GM23338 (cell line): ENCODE data around the gene ARL13A. TPM values are rescaled to one million over a fixed set of nuclear protein-coding genes. Genes with fewer than 3 reads are reported as not detected.

Experiments used
- ATAC-seq: fragments of 200-7000 bp; cut with Tn5 transposase; 3 replicates; pipeline ENCODE4 v1.9.1; 2020
- DNase-seq: peaks from one replicate; pipeline ENCODE4 v3.0.0-alpha.2; 2015; ENCODE audit warnings: low spot score
- H2AFZ ChIP-seq: fragments of 200-600 bp; sonication (generic); 2 replicates; pipeline ENCODE4 v1.8.0; 2016; ENCODE audit warnings: antibody characterized with exemption, mild to moderate bottlenecking, moderate library complexity
- H3F3A ChIP-seq: fragments of 200-600 bp; sonication (generic); replicated peaks from 2 replicates; pipeline ENCODE4 v1.8.0; 2017; ENCODE audit warnings: antibody characterized with exemption, mixed run types, low read depth
- H3K27ac ChIP-seq: fragments of 200-600 bp; sonication (generic); 2 replicates; pipeline ENCODE4 v1.6.1; 2016; ENCODE audit warnings: low read depth
- H3K27me3 ChIP-seq: fragments of 200-600 bp; sonication (generic); 2 replicates; pipeline ENCODE4 v1.8.0; 2016; ENCODE audit warnings: mild to moderate bottlenecking, mixed run types, moderate library complexity; ENCODE audit not compliant: insufficient read depth
- H3K36me3 ChIP-seq: fragments of 200-600 bp; sonication (generic); 2 replicates; pipeline ENCODE4 v1.8.0; 2016; ENCODE audit warnings: mild to moderate bottlenecking; ENCODE audit not compliant: insufficient read depth
- H3K4me1 ChIP-seq: fragments of 200-600 bp; sonication (generic); 2 replicates; pipeline ENCODE4 v1.8.0; 2016; ENCODE audit warnings: mild to moderate bottlenecking, moderate library complexity; ENCODE audit not compliant: insufficient read depth
- H3K4me2 ChIP-seq: fragments of 200-600 bp; sonication (generic); 2 replicates; pipeline ENCODE4 v1.7.1; 2017; ENCODE audit warnings: mixed run types
- H3K4me3 ChIP-seq: fragments of 200-600 bp; sonication (generic); 2 replicates; pipeline ENCODE4 v1.6.1; 2016; ENCODE audit warnings: mixed run types
- H3K79me2 ChIP-seq: fragments of 200-600 bp; sonication (generic); replicated peaks from 2 replicates; pipeline ENCODE4 v1.8.0; 2017; ENCODE audit warnings: mild to moderate bottlenecking; ENCODE audit not compliant: insufficient read depth
- H3K9me2 ChIP-seq: fragments of 200-600 bp; sonication (generic); 2 replicates; pipeline ENCODE4 v1.8.0; 2017; ENCODE audit not compliant: insufficient read depth
- H4K20me1 ChIP-seq: fragments of 200-600 bp; sonication (generic); replicated peaks from 2 replicates; pipeline ENCODE4 v1.8.0; 2017; ENCODE audit warnings: mild to moderate bottlenecking; ENCODE audit not compliant: insufficient read depth
- H3K27ac Mint-ChIP-seq: 2 replicates; pipeline ENCODE4 v1.8.0; 2020; ENCODE audit warnings: inconsistent platforms, mild to moderate bottlenecking, moderate library complexity, mixed read lengths
- H3K27me3 Mint-ChIP-seq: 3 replicates; pipeline ENCODE4 v1.8.0; 2022; ENCODE audit warnings: low read depth, mild to moderate bottlenecking, moderate library complexity, mixed read lengths, inconsistent platforms; ENCODE audit not compliant: insufficient read depth, poor library complexity
- H3K36me3 Mint-ChIP-seq: 3 replicates; pipeline ENCODE4 v1.8.0; 2021; ENCODE audit warnings: low read depth, mild to moderate bottlenecking, inconsistent platforms, moderate library complexity, mixed read lengths
- H3K4me1 Mint-ChIP-seq: 3 replicates; pipeline ENCODE4 v1.8.0; 2020; ENCODE audit warnings: mild to moderate bottlenecking, inconsistent platforms, mixed read lengths
- H3K4me3 Mint-ChIP-seq: 3 replicates; pipeline ENCODE4 v1.8.0; 2021; ENCODE audit warnings: moderate library complexity, mild to moderate bottlenecking, inconsistent platforms, mixed read lengths
- H3K9me3 Mint-ChIP-seq: 3 replicates; pipeline ENCODE4 v1.8.0; 2020; ENCODE audit warnings: moderate library complexity, mild to moderate bottlenecking, inconsistent platforms, mixed read lengths
- CREB1 ChIP-seq: fragments of 250-450 bp; sonication (Bioruptor Pico); IDR thresholded peaks from 2 replicates; pipeline ENCODE4 v1.5.0; 2020; ENCODE audit warnings: low read depth, mild to moderate bottlenecking, moderate library complexity
- CTCF ChIP-seq, 2 experiments: fragments of 200-600 bp in 1 of 2; sonication (generic) in 1 of 2; conservative IDR thresholded peaks; 2 replicates each; pipeline versions ENCODE4 v1.5.1 to v1.6.1; 2016 to 2017; ENCODE audit warnings: antibody characterized with exemption in 2 of 2, low read depth in 2 of 2, mild to moderate bottlenecking in 2 of 2, moderate library complexity in 1 of 2
- ETS1 ChIP-seq: IDR thresholded peaks from 2 replicates; pipeline ENCODE4 v1.6.1; 2016; ENCODE audit warnings: antibody characterized with exemption
- EZH2 ChIP-seq: fragments of 200-600 bp; sonication (generic); IDR thresholded peaks from one replicate; pipeline ENCODE4 v1.8.0; 2017; ENCODE audit warnings: antibody characterized with exemption, mild to moderate bottlenecking, low read depth; ENCODE audit not compliant: unreplicated experiment
- EZH2phosphoT487 ChIP-seq: fragments of 200-600 bp; sonication (generic); IDR thresholded peaks from one replicate; pipeline ENCODE4 v1.8.1; 2018; ENCODE audit warnings: antibody characterized with exemption; ENCODE audit not compliant: unreplicated experiment
- JUNB ChIP-seq: IDR thresholded peaks from one replicate; pipeline ENCODE4 v1.6.1; 2016; ENCODE audit warnings: antibody characterized with exemption; ENCODE audit not compliant: unreplicated experiment
- NANOG ChIP-seq: IDR thresholded peaks from 2 replicates; pipeline ENCODE4 v1.6.1; 2016; ENCODE audit warnings: antibody characterized with exemption, borderline replicate concordance
- POLR2AphosphoS5 ChIP-seq: IDR thresholded peaks from 2 replicates; pipeline ENCODE4 v1.6.1; 2016; ENCODE audit warnings: antibody characterized with exemption, low read depth
- REST ChIP-seq: IDR thresholded peaks from one replicate; pipeline ENCODE4 v1.6.1; 2018; ENCODE audit warnings: antibody characterized with exemption; ENCODE audit not compliant: unreplicated experiment
- STAT1 ChIP-seq: IDR thresholded peaks from one replicate; pipeline ENCODE4 v1.6.1; 2016; ENCODE audit warnings: antibody characterized with exemption; ENCODE audit not compliant: unreplicated experiment
- ZNF114 ChIP-seq: fragments of 250-450 bp; sonication (Bioruptor Pico); IDR thresholded peaks from 2 replicates; pipeline ENCODE4 v1.5.0; 2020; ENCODE audit warnings: mild to moderate bottlenecking, moderate library complexity
- ZNF331 ChIP-seq: fragments of 250-450 bp; sonication (Bioruptor Pico); IDR thresholded peaks from 2 replicates; pipeline ENCODE4 v1.5.0; 2020; ENCODE audit warnings: low read depth, mild to moderate bottlenecking, moderate library complexity
- polyA plus RNA-seq: library from polyadenylated mRNA; unstranded; fragments of >200 nt; fragmentation: Nextera tagmentation; extraction: Ambion mirVana; gene quantifications from 2 replicates; pipeline ENCODE4 v1.2.1, GENCODE V29; 2016
- total RNA-seq: library from RNA; depleted of rRNA; stranded (reverse); fragments of >200 nt; shearing (Covaris generic); gene quantifications from 2 replicates; pipeline ENCODE4 v1.2.3, GENCODE V29; 2014
- TF ChIP-seq, protein P1 (sequence below): fragments of 250-450 bp; sonication (Bioruptor Pico); IDR thresholded peaks from 2 replicates; pipeline ENCODE4 v1.5.0; 2020; ENCODE audit warnings: mild to moderate bottlenecking, moderate library complexity

The ARL13A gene
- total and polyA plus RNA-seq, 2 experiments from 2014 or later: not detected

DNA sequence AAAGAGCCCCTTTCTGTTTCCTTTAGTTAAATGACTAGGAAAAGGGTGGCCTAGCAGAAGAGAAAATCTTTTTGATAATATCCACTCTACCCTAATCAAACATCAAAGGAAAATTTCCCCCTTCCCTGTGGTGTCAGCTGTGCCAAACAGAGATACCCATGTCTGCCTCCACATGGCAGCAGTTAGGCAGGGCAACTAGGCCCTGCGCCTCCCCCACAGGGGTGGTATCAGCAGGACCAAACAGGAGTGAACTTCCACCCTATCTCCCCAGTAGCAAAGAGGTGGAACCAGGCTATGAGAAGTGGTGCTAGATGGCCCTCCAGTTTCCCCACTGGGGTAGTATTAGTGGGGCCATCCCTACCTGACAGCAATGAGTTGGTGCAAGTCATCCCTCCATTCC, 21.0 kb upstream of the ARL13A start:
- TF ChIP-seq ETS1: no peak
- TF ChIP-seq REST: no peak
- TF ChIP-seq, protein P1, sequence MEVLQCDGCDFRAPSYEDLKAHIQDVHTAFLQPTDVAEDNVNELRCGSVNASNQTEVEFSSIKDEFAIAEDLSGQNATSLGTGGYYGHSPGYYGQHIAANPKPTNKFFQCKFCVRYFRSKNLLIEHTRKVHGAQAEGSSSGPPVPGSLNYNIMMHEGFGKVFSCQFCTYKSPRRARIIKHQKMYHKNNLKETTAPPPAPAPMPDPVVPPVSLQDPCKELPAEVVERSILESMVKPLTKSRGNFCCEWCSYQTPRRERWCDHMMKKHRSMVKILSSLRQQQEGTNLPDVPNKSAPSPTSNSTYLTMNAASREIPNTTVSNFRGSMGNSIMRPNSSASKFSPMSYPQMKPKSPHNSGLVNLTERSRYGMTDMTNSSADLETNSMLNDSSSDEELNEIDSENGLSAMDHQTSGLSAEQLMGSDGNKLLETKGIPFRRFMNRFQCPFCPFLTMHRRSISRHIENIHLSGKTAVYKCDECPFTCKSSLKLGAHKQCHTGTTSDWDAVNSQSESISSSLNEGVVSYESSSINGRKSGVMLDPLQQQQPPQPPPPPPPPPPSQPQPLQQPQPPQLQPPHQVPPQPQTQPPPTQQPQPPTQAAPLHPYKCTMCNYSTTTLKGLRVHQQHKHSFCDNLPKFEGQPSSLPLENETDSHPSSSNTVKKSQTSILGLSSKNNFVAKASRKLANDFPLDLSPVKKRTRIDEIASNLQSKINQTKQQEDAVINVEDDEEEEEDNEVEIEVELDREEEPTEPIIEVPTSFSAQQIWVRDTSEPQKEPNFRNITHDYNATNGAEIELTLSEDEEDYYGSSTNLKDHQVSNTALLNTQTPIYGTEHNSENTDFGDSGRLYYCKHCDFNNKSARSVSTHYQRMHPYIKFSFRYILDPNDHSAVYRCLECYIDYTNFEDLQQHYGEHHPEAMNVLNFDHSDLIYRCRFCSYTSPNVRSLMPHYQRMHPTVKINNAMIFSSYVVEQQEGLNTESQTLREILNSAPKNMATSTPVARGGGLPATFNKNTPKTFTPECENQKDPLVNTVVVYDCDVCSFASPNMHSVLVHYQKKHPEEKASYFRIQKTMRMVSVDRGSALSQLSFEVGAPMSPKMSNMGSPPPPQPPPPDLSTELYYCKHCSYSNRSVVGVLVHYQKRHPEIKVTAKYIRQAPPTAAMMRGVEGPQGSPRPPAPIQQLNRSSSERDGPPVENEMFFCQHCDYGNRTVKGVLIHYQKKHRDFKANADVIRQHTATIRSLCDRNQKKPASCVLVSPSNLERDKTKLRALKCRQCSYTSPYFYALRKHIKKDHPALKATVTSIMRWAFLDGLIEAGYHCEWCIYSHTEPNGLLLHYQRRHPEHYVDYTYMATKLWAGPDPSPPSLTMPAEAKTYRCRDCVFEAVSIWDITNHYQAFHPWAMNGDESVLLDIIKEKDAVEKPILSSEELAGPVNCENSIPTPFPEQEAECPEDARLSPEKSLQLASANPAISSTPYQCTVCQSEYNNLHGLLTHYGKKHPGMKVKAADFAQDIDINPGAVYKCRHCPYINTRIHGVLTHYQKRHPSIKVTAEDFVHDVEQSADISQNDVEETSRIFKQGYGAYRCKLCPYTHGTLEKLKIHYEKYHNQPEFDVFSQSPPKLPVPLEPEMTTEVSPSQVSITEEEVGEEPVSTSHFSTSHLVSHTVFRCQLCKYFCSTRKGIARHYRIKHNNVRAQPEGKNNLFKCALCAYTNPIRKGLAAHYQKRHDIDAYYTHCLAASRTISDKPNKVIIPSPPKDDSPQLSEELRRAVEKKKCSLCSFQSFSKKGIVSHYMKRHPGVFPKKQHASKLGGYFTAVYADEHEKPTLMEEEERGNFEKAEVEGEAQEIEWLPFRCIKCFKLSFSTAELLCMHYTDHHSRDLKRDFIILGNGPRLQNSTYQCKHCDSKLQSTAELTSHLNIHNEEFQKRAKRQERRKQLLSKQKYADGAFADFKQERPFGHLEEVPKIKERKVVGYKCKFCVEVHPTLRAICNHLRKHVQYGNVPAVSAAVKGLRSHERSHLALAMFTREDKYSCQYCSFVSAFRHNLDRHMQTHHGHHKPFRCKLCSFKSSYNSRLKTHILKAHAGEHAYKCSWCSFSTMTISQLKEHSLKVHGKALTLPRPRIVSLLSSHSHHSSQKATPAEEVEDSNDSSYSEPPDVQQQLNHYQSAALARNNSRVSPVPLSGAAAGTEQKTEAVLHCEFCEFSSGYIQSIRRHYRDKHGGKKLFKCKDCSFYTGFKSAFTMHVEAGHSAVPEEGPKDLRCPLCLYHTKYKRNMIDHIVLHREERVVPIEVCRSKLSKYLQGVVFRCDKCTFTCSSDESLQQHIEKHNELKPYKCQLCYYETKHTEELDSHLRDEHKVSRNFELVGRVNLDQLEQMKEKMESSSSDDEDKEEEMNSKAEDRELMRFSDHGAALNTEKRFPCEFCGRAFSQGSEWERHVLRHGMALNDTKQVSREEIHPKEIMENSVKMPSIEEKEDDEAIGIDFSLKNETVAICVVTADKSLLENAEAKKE (CRISPR knock-in tag): no peak
- TF ChIP-seq ZNF114 (CRISPR knock-in tag): no peak
- no peak for TF ChIP-seq EZH2phosphoT487
- TF ChIP-seq CREB1 (CRISPR knock-in tag): no peak
- no peak for TF ChIP-seq STAT1
- TF ChIP-seq EZH2: no peak
- TF ChIP-seq POLR2AphosphoS5: no peak
- TF ChIP-seq NANOG: no peak
- no peak for TF ChIP-seq JUNB
- TF ChIP-seq ZNF331 (CRISPR knock-in tag): no peak
- TF ChIP-seq CTCF (conservative IDR thresholded peaks at IDR 0.05; ENCODE audit: low read depth in 2 of 2): no peak
- Histone ChIP-seq H3K27me3 (no peaks in the 10 kb centered on the region), H3F3A (no peaks in the 10 kb centered on the region), H2AFZ (no peak overlapping the region), H3K27ac (no peak overlapping the region), H4K20me1 (no peaks in the 10 kb centered on the region), H3K79me2 (no peaks in the 10 kb centered on the region), H3K4me2 (no peak overlapping the region), H3K9me2 (no peaks in the 10 kb centered on the region), H3K4me1 (peaks cover 4% of the 10 kb centered on the region), H3K4me3 (no peak overlapping the region), H3K36me3 (no peaks in the 10 kb centered on the region)
- no peak for DNase-seq
- Mint-ChIP-seq H3K36me3 (no peaks in the 10 kb centered on the region), H3K27me3 (peaks cover 4% of the 10 kb centered on the region), H3K9me3 (no peaks in the 10 kb centered on the region), H3K4me1 (peaks cover 15% of the 10 kb centered on the region), H3K27ac (no peak overlapping the region), H3K4me3 (no peak overlapping the region)
- ATAC-seq: no peak; the same call in 2 of the 3 replicates
